Duodenal mucosa (tissue), 2 donors: ENCODE measurements around the gene CPEB3.

Source experiments
- H3K27ac ChIP-seq: one replicate; pipeline ENCODE4 v1.7.0; 2013; ENCODE audit warnings: low read depth, low read length
- H3K27me3 ChIP-seq, 2 donors: one replicate each; pipeline ENCODE4 v1.7.0; 2013; ENCODE audit warnings: low read length in 2 of 2, control low read depth in 1 of 2; ENCODE audit not compliant: insufficient read depth in 2 of 2, control insufficient read depth in 1 of 2
- H3K36me3 ChIP-seq, 2 donors: one replicate each; pipeline ENCODE4 v1.7.0; 2013; ENCODE audit warnings: low read length in 2 of 2, control low read depth in 1 of 2; ENCODE audit not compliant: insufficient read depth in 2 of 2, control insufficient read depth in 1 of 2
- H3K4me1 ChIP-seq, 2 donors: one replicate each; pipeline ENCODE4 v1.7.0; 2013; ENCODE audit warnings: low read length in 2 of 2, control low read depth in 1 of 2; ENCODE audit not compliant: insufficient read depth in 2 of 2, control insufficient read depth in 1 of 2
- H3K4me3 ChIP-seq, 2 donors: one replicate each; pipeline ENCODE4 v1.7.0; 2013; ENCODE audit warnings: low read length in 2 of 2, low read depth in 1 of 2
- H3K9ac ChIP-seq, 2 donors: one replicate each; pipeline ENCODE4 v1.7.0; 2013; ENCODE audit warnings: low read length in 2 of 2, low read depth in 1 of 2
- H3K9me3 ChIP-seq, 2 donors: one replicate each; pipeline ENCODE4 v1.7.0; 2013; ENCODE audit warnings: low read length in 2 of 2, control low read depth in 1 of 2; ENCODE audit not compliant: control insufficient read depth in 1 of 2

CPEB3 gene

GRCh38 chr10:92268748-92269147 is 22.1 kb downstream of the CPEB3 start:
- no peaks in the 10 kb centered on the region for H3K36me3 ChIP-seq
- no peak overlapping the region for H3K27ac ChIP-seq

GRCh38 chr10:92267343-92267742 is 23.5 kb downstream of the CPEB3 start:
- no peak overlapping the region for H3K4me3 ChIP-seq
- no peaks in the 10 kb centered on the region for H3K27me3 ChIP-seq
- no peaks in the 10 kb centered on the region for H3K36me3 ChIP-seq
- H3K4me1 ChIP-seq = no peaks in the 10 kb centered on the region
- no peak overlapping the region for H3K9ac ChIP-seq
- H3K27ac ChIP-seq = no peak overlapping the region
- no peaks in the 10 kb centered on the region for H3K9me3 ChIP-seq

More at GRCh38 chr10:92268748-92269147, 22.1 kb downstream of the CPEB3 start:
- Histone ChIP-seq H3K4me1 (no peaks in the 10 kb centered on the region), H3K4me3 (no peak overlapping the region), H3K9ac (no peak overlapping the region), H3K9me3 (no peaks in the 10 kb centered on the region), H3K27me3 (no peaks in the 10 kb centered on the region)

DNA sequence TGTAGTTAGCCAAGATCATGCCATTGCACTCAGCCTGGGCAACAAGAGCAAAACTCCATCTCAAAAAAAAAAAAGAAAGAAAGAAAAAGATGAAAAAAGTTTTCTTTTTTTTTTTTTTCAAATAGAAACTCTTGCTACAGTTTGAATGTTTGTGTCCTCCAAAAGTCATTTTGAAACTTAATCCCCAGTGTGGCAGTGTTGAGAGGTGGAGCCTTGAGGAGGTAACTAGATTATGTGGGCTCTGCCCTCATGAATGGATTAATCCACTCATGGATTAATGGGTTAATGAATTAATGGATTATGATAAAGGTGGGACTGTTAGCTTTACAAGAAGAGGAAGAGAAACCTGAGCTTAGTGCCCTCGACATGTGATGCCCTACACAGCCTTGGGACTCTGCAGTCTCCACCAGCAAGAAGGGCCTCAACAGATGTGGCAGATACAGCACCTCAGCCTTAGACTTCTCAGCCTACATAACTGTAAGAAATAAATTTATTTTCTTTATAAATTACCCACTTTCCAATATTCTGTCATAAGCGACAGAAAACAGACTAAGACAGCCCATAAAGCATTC is 25.1 kb downstream of the CPEB3 start:
- H3K27me3 ChIP-seq = no peaks in the 10 kb centered on the region
- no peak overlapping the region for H3K4me3 ChIP-seq
- no peak overlapping the region for H3K27ac ChIP-seq
- H3K9me3 ChIP-seq = no peaks in the 10 kb centered on the region
- no peak overlapping the region for H3K9ac ChIP-seq
- H3K36me3 ChIP-seq = no peaks in the 10 kb centered on the region
- H3K4me1 ChIP-seq = no peaks in the 10 kb centered on the region

DNA sequence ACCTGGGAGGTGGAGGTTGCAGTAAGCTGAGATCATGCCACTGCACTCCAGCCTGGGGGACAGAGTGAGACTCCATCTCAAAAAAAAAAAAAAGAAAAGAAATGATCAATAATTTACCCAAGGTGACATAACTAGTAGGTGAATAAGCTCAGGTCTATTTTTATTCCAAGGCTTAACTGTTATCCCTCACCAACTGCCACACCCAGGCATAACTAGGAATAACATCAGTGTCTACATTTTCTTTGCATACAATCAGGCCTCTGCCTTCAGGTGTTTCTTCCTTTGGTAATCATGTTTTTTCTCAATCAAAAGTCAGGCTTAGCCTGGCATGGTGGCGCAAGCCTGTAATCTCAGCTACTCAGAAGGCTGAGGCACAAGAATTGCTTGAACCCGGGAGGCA is 26.6 kb downstream of the CPEB3 start:
- Histone ChIP-seq H3K27me3 (no peaks in the 10 kb centered on the region), H3K4me3 (no peak overlapping the region), H3K4me1 (no peaks in the 10 kb centered on the region), H3K9ac (no peak overlapping the region), H3K9me3 (no peaks in the 10 kb centered on the region), H3K27ac (no peak overlapping the region), H3K36me3 (no peaks in the 10 kb centered on the region)

- H3K36me3 ChIP-seq = no peaks in the 10 kb centered on the region
- H3K27me3 ChIP-seq = no peaks in the 10 kb centered on the region
- H3K9ac ChIP-seq = no peak overlapping the region
- H3K9me3 ChIP-seq = no peaks in the 10 kb centered on the region
- H3K27ac ChIP-seq = no peak overlapping the region
- H3K4me3 ChIP-seq = no peak overlapping the region
- H3K4me1 ChIP-seq = no peaks in the 10 kb centered on the region
Observed at GRCh38 chr10:92263396-92263795, 27.5 kb downstream of the CPEB3 start.

DNA sequence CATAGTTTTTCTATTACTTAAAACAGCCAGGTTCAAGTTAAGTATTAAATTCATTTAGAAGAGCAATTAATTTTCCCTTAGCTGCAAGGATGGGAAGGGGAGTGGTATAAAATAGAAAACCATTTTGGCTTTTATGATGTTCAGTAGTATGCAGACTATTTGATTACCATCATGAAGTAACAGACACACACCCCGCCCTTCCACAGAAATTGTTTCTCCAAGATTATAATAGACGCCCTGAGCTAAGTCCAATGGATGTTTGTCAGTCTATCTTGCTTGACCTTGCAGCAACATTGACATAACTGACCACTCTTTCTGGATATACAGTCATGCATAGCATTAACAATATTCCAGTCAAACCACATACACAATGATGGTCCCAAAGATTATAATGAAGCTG is 42.3 kb downstream of the CPEB3 start:
- Histone ChIP-seq H3K27me3 (no peaks in the 10 kb centered on the region), H3K9ac (no peak overlapping the region), H3K4me1 (peaks cover 0 to 5% of the 10 kb centered on the region in 2 donors), H3K27ac (no peak overlapping the region), H3K36me3 (no peaks in the 10 kb centered on the region), H3K9me3 (no peaks in the 10 kb centered on the region), H3K4me3 (no peak overlapping the region)

DNA sequence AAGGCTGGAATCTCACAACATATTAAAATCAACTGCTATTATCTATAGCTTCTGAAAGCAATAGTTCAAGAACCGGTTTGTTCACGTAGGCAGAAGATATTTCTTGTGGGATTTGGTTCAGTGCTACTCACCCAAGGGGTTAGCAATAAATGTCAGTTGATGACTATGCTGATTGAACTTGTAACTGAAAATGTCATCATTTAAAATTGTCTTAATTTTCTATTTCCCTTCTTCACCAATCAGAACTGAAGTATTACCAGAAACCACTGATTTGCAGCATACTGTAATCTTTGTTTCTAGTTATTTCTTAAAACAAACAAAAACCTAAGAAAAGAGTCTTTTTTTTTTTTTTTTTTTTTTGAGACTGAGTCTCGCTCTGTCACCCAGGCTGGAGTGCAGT is 46.1 kb downstream of the CPEB3 start:
- peaks cover 0 to 14% of the 10 kb centered on the region in 2 donors for H3K4me1 ChIP-seq
- no peak overlapping the region for H3K9ac ChIP-seq
- H3K4me3 ChIP-seq = no peak overlapping the region
- no peaks in the 10 kb centered on the region for H3K36me3 ChIP-seq
- H3K9me3 ChIP-seq = no peaks in the 10 kb centered on the region
- H3K27ac ChIP-seq = no peak overlapping the region
- no peaks in the 10 kb centered on the region for H3K27me3 ChIP-seq

- no peaks in the 10 kb centered on the region for H3K27me3 ChIP-seq
- no peak overlapping the region for H3K27ac ChIP-seq
- peaks cover 13 to 15% of the 10 kb centered on the region in 2 donors for H3K4me1 ChIP-seq
- H3K36me3 ChIP-seq = no peaks in the 10 kb centered on the region
- peak overlapping the region; percentile 45 to 55 for H3K4me3 ChIP-seq
- H3K9ac ChIP-seq = no peak overlapping the region
- H3K9me3 ChIP-seq = no peaks in the 10 kb centered on the region
Observed at GRCh38 chr10:92242910-92243671, 47.8 kb downstream of the CPEB3 start.

DNA sequence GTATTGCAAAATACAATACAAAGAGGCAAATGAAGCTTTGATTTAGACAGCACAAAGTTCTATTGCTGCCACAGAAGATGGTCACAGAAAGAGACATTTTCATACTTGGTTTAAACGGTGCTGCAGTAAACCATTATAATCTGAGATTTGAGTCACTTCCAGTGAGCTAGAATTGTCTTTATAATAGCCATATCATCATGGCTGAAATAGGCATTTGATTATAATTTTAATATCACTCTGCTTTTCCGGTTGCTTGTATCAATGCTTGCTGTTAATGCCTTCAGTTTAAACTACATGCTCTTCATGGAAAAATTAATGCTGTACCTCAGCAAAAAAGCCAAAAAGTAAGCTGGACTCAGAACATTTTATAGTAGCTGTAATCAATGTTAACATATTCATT is 48.5 kb downstream of the CPEB3 start:
- H3K27ac ChIP-seq = no peak overlapping the region
- H3K9ac ChIP-seq = no peak overlapping the region

DNA sequence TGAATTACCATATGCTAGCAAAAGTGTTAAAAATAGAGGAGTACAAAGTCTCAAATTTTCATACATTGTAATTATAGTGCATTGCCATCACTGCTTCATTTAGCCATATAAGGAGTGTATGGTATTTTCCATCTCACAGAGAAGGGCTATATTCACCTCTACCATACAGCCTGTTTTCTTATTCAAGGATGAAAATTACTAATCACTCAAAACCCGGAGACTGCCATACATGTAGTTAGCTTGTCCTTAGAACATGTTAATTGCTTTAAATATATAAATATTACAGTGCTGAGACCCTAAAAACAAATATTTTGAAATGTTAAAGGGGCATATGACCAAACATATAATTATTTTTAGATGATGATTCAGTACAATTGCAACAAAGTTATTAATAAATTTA is 49.4 kb downstream of the CPEB3 start:
- H3K9ac ChIP-seq = peak overlapping the region; percentile 33 to 84
- H3K27me3 ChIP-seq = no peaks in the 10 kb centered on the region

More for the DNA sequence above, 48.5 kb downstream of the CPEB3 start:
- no peaks in the 10 kb centered on the region for H3K27me3 ChIP-seq
- no peaks in the 10 kb centered on the region for H3K9me3 ChIP-seq
- H3K4me3 ChIP-seq = no peak overlapping the region
- peaks cover 16 to 21% of the 10 kb centered on the region in 2 donors for H3K4me1 ChIP-seq
- no peaks in the 10 kb centered on the region for H3K36me3 ChIP-seq

More for the DNA sequence above, 49.4 kb downstream of the CPEB3 start:
- Histone ChIP-seq H3K4me1 (peaks cover 16 to 26% of the 10 kb centered on the region in 2 donors), H3K9me3 (no peaks in the 10 kb centered on the region), H3K27ac (peak overlapping the region; percentile 69), H3K4me3 (peak overlapping the region; percentile 68 to 89), H3K36me3 (no peaks in the 10 kb centered on the region)
